Upper lobe of left lung (tissue), 4 donors: Measurements from ENCODE around the gene LRRC52.

Experiments
- CTCF ChIP-seq, 6 experiments: fragments of 450-650 bp in 4 of 6; fragments of 200-600 bp in 2 of 6; sonication (generic) in 2 of 6; IDR thresholded peaks; one replicate each; pipeline ENCODE4 v1.5.1; 2016 to 2019; ENCODE audit warnings: antibody characterized with exemption in 6 of 6
- POLR2A ChIP-seq, 4 donors: fragments of 450-650 bp; IDR thresholded peaks; one replicate each; pipeline ENCODE4 v1.5.1; 2016 to 2017; ENCODE audit warnings: antibody characterized with exemption in 4 of 4, mild to moderate bottlenecking in 2 of 4

- TF ChIP-seq CTCF (IDR thresholded peaks at IDR 0.05) (no peak), POLR2A (IDR thresholded peaks at IDR 0.05) (no peak)
These were observed 1.2 kb downstream of the LRRC52 start for GRCh38 chr1:165544996-165545395.
